H1 (cell line): ENCODE measurements around the gene PFN3. TPM values are rescaled to one million over a fixed set of nuclear protein-coding genes. Genes with fewer than 3 reads are reported as not detected.

Source experiments
- CTCF ChIA-PET: fragments of 300-600 bp; sonication (Branson Sonifier 250); formaldehyde crosslinking; loops from one replicate; lab custom pipeline; 2021; ENCODE audit not compliant: partially characterized antibody; lab: Charles Lee
- POLR2A ChIA-PET: fragments of 300-600 bp; sonication (Branson Sonifier 250); formaldehyde crosslinking; loops from one replicate; lab custom pipeline; 2021; ENCODE audit warnings: inconsistent platforms; ENCODE audit not compliant: partially characterized antibody; lab: Charles Lee
- DNase-seq, 2 experiments: peaks; one replicate each; pipeline versions ENCODE4 v3.0.0 to v3.0.0-alpha.2; 2010 to 2022; ENCODE audit warnings: low spot score in 2 of 2, low read depth in 1 of 2, mixed read lengths in 1 of 2
- FAIRE-seq: peaks from 2 replicates; lab custom pipeline; 2011; peaks lifted over from hg19 to GRCh38; lab: Jason Lieb, UNC
- H2AFZ ChIP-seq: 2 replicates; pipeline ENCODE4 v1.8.1; 2012; ENCODE audit warnings: low read length, inconsistent platforms
- H2AK5ac ChIP-seq: 2 replicates; pipeline ENCODE4 v1.6.1; 2013; ENCODE audit warnings: low read depth, low read length
- H2BK120ac ChIP-seq: replicated peaks from 2 replicates; pipeline ENCODE3; 2013; ENCODE audit warnings: low read depth, low read length, inconsistent platforms
- H2BK12ac ChIP-seq: 2 replicates; pipeline ENCODE4 v1.6.1; 2013; ENCODE audit warnings: low read depth, low read length
- H2BK15ac ChIP-seq: 2 replicates; pipeline ENCODE4 v1.6.1; 2013; ENCODE audit warnings: low read length
- H2BK20ac ChIP-seq: 2 replicates; pipeline ENCODE4 v1.6.1; 2013; ENCODE audit warnings: low read length
- H2BK5ac ChIP-seq: 2 replicates; pipeline ENCODE4 v1.6.1; 2013; ENCODE audit warnings: low read depth, low read length
- H3K14ac ChIP-seq: 2 replicates; pipeline ENCODE4 v1.6.1; 2013; ENCODE audit warnings: inconsistent platforms; ENCODE audit not compliant: insufficient read length
- H3K18ac ChIP-seq: 2 replicates; pipeline ENCODE4 v1.6.1; 2013; ENCODE audit warnings: low read length; ENCODE audit errors: extremely low read depth
- H3K23ac ChIP-seq: 2 replicates; pipeline ENCODE4 v1.6.1; 2013; ENCODE audit warnings: inconsistent platforms; ENCODE audit not compliant: insufficient read length
- H3K23me2 ChIP-seq: 2 replicates; pipeline ENCODE4 v1.6.1; 2013; ENCODE audit warnings: low read depth, low read length
- H3K27ac ChIP-seq: 2 replicates; pipeline ENCODE4 v1.6.1; 2011; ENCODE audit warnings: low read depth, low read length, inconsistent platforms
- H3K27me3 ChIP-seq, 4 experiments: replicated peaks in 1 of 4; 1 replicate in 1 of 4; 2 replicates in 3 of 4; pipeline versions ENCODE4 v1.6.1 to v1.8.1; 2011 to 2013; ENCODE audit warnings: low read length in 3 of 4, mild to moderate bottlenecking in 3 of 4, inconsistent platforms in 2 of 4, mixed read lengths in 2 of 4, moderate library complexity in 1 of 4; ENCODE audit not compliant: control insufficient read depth in 3 of 4, insufficient read depth in 3 of 4; ENCODE audit errors: extremely low read depth in 1 of 4
- H3K36me3 ChIP-seq, 4 experiments: 2 replicates each; pipeline versions ENCODE4 v1.6.1 to v1.8.1; 2011 to 2013; ENCODE audit warnings: mild to moderate bottlenecking in 4 of 4, low read length in 3 of 4, moderate library complexity in 2 of 4, control low read depth in 1 of 4, inconsistent platforms in 1 of 4; ENCODE audit not compliant: insufficient read depth in 4 of 4, control insufficient read depth in 2 of 4
- H3K4ac ChIP-seq: replicated peaks from 2 replicates; pipeline ENCODE3; 2013; ENCODE audit warnings: low read length, low read depth, mixed read lengths, inconsistent platforms; ENCODE audit not compliant: insufficient read length
- H3K4me1 ChIP-seq, 4 experiments: replicated peaks in 1 of 4; 1 replicate in 1 of 4; 2 replicates in 3 of 4; pipeline versions ENCODE4 v1.6.1 to v1.8.1; 2011 to 2013; ENCODE audit warnings: low read length in 3 of 4, inconsistent platforms in 2 of 4, mixed read lengths in 1 of 4; ENCODE audit not compliant: insufficient read depth in 4 of 4, control insufficient read depth in 3 of 4
- H3K4me2 ChIP-seq, 2 experiments: 2 replicates each; pipeline versions ENCODE4 v1.6.1 to v1.8.1; 2011 to 2013; ENCODE audit warnings: low read depth in 2 of 2, low read length in 2 of 2, control low read depth in 1 of 2, inconsistent platforms in 1 of 2, mild to moderate bottlenecking in 1 of 2; ENCODE audit not compliant: insufficient read depth in 1 of 2
- H3K4me3 ChIP-seq, 4 experiments: fragments of 200-600, 300-600 bp in 1 of 4; sonication (generic), shearing (Covaris generic), sonication (Bioruptor Twin) in 1 of 4; 2 replicates each; pipeline versions ENCODE4 v1.5.1 to v1.8.1; 2011 to 2016; ENCODE audit warnings: low read length in 4 of 4, low read depth in 3 of 4, control low read depth in 2 of 4, inconsistent platforms in 2 of 4, mild to moderate bottlenecking in 2 of 4, mixed read lengths in 1 of 4, moderate library complexity in 1 of 4; ENCODE audit not compliant: insufficient read depth in 2 of 4; ENCODE audit errors: extremely low read depth in 1 of 4
- H3K56ac ChIP-seq: replicated peaks from 2 replicates; pipeline ENCODE3; 2013; ENCODE audit warnings: low read depth, mild to moderate bottlenecking, mixed read lengths, low read length, inconsistent platforms; ENCODE audit not compliant: insufficient read length
- H3K79me1 ChIP-seq: 2 replicates; pipeline ENCODE4 v1.6.1; 2013; ENCODE audit warnings: low read depth, low read length, control low read depth
- H3K79me2 ChIP-seq, 2 experiments: 2 replicates each; pipeline versions ENCODE4 v1.6.1 to v1.8.1; 2012 to 2013; ENCODE audit warnings: low read length in 2 of 2, mild to moderate bottlenecking in 2 of 2, inconsistent platforms in 1 of 2; ENCODE audit not compliant: insufficient read depth in 2 of 2, control insufficient read depth in 1 of 2
- H3K9ac ChIP-seq, 4 experiments: replicated peaks in 1 of 4; 1 replicate in 1 of 4; 2 replicates in 3 of 4; pipeline versions ENCODE4 v1.6.1 to v1.8.1; 2011 to 2013; ENCODE audit warnings: low read depth in 3 of 4, low read length in 3 of 4, control low read depth in 2 of 4, mild to moderate bottlenecking in 2 of 4, moderate library complexity in 2 of 4, inconsistent platforms in 1 of 4; ENCODE audit errors: extremely low read depth in 1 of 4
- H3K9me3 ChIP-seq, 2 experiments: 2 replicates each; pipeline versions ENCODE4 v1.6.1 to v1.8.1; 2012 to 2013; ENCODE audit warnings: mild to moderate bottlenecking in 2 of 2, moderate library complexity in 2 of 2, control low read depth in 1 of 2, inconsistent platforms in 1 of 2, low read depth in 1 of 2, low read length in 1 of 2, mixed read lengths in 1 of 2; ENCODE audit not compliant: insufficient read depth in 2 of 2
- H4K20me1 ChIP-seq, 2 experiments: replicated peaks in 1 of 2; 2 replicates each; pipeline versions ENCODE3 to v1.8.1; 2011 to 2013; ENCODE audit warnings: inconsistent platforms in 2 of 2, low read length in 2 of 2, mild to moderate bottlenecking in 1 of 2; ENCODE audit not compliant: insufficient read depth in 2 of 2, control insufficient read depth in 1 of 2
- H4K5ac ChIP-seq: 2 replicates; pipeline ENCODE4 v1.6.1; 2013; ENCODE audit warnings: low read length, low read depth, mixed read lengths, inconsistent platforms; ENCODE audit not compliant: insufficient read length
- H4K8ac ChIP-seq: 2 replicates; pipeline ENCODE4 v1.8.0; 2013; ENCODE audit warnings: mild to moderate bottlenecking, moderate library complexity, low read length, inconsistent platforms; ENCODE audit not compliant: insufficient read depth; ENCODE audit errors: extremely low read depth
- H4K91ac ChIP-seq: replicated peaks from 2 replicates; pipeline ENCODE3; 2013; ENCODE audit warnings: low read length, mixed read lengths, inconsistent platforms; ENCODE audit not compliant: insufficient read length
- JUN ChIP-seq: IDR thresholded peaks from 2 replicates; pipeline ENCODE4 v1.6.1; 2011; ENCODE audit warnings: low read depth, mild to moderate bottlenecking, improper control_type of control experiment, low read length
- NRF1 ChIP-seq: IDR thresholded peaks from 2 replicates; pipeline ENCODE4 v1.6.1; 2011; ENCODE audit warnings: mild to moderate bottlenecking, low read depth, low read length, improper control_type of control experiment
- PHF8 ChIP-seq: fragments of 200-600 bp; sonication (generic); conservative IDR thresholded peaks from 2 replicates; pipeline ENCODE4 v1.7.1; 2012; ENCODE audit warnings: low read depth, mild to moderate bottlenecking, inconsistent platforms, low read length, moderate library complexity
- RAD21 ChIP-seq, 2 experiments: IDR thresholded peaks in 1 of 2; conservative IDR thresholded peaks in 1 of 2; 2 replicates each; pipeline ENCODE4 v1.6.1; 2011; ENCODE audit warnings: low read depth in 2 of 2, low read length in 2 of 2, improper control_type of control experiment in 1 of 2, inconsistent platforms in 1 of 2, mild to moderate bottlenecking in 1 of 2, moderate library complexity in 1 of 2
- SIX5 ChIP-seq: IDR thresholded peaks from 2 replicates; pipeline ENCODE4 v1.6.1; 2011; ENCODE audit warnings: mild to moderate bottlenecking, low read depth, low read length
- TEAD4 ChIP-seq: IDR thresholded peaks from 2 replicates; pipeline ENCODE4 v1.6.1; 2012; ENCODE audit warnings: low read depth, low read length, inconsistent platforms, mixed read lengths
- WGBS, 2 experiments: shearing (Covaris generic) in 1 of 2; methylation state at CpG; one replicate each; pipeline versions ENCODE4 v1.1.6 to v1.1.7; 2013 to 2015; ENCODE audit warnings: low lambda C conversion rate in 2 of 2, mixed read lengths in 2 of 2, inconsistent platforms in 1 of 2, low coverage in 1 of 2, missing lambda C conversion rate in 1 of 2; ENCODE audit not compliant: insufficient replicate concordance in 2 of 2, insufficient coverage in 1 of 2, insufficient read length in 1 of 2; ENCODE audit errors: extremely low coverage in 1 of 2, missing lambda C conversion rate in 1 of 2; 5-methylcytosine and 5-hydroxymethylcytosine counted together
- polyA plus RNA-seq, 7 experiments: library from polyadenylated mRNA; depleted of rRNA in 3 of 7; stranded (reverse) in 5 of 7; unstranded in 2 of 7; fragments of >200 nt in 5 of 7; fragments of 200-250 nt in 2 of 7; gene quantifications; 1 replicate in 5 of 7; 2 replicates in 1 of 7; 4 replicates in 1 of 7; pipeline versions ENCODE4 v1.2.1 to v1.2.3, GENCODE V29; 2011 to 2013; ENCODE audit warnings: missing spikeins in 2 of 7, mixed read lengths in 2 of 7
- total RNA-seq: library from RNA; stranded (reverse); fragmentation: NEBNext Ultra II Directional; extraction: Animal tissue kit (Norgen Biotek cat#: 25700); gene quantifications from 2 replicates; pipeline ENCODE4 v1.2.1, GENCODE V29; 2021
- TF ChIP-seq, protein P1 (sequence below): IDR thresholded peaks from 2 replicates; pipeline ENCODE4 v1.6.1; 2012; ENCODE audit warnings: inconsistent platforms
- TF ChIP-seq, protein P2 (sequence below), 3 experiments: IDR thresholded peaks; 1 replicate in 2 of 3; 2 replicates in 1 of 3; pipeline versions ENCODE4 v1.5.1 to v1.6.1; 2011; ENCODE audit warnings: low read length in 3 of 3, mild to moderate bottlenecking in 3 of 3, inconsistent platforms in 2 of 3, low read depth in 1 of 3, moderate library complexity in 1 of 3; ENCODE audit not compliant: insufficient read depth in 1 of 3; ENCODE audit errors: control extremely low read depth in 1 of 3

PFN3 gene
- total and polyA plus RNA-seq, 2 of the 8 experiments (the other 6 are each of a cell fraction or from before 2014, with no cell fraction given): not detected

DNA sequence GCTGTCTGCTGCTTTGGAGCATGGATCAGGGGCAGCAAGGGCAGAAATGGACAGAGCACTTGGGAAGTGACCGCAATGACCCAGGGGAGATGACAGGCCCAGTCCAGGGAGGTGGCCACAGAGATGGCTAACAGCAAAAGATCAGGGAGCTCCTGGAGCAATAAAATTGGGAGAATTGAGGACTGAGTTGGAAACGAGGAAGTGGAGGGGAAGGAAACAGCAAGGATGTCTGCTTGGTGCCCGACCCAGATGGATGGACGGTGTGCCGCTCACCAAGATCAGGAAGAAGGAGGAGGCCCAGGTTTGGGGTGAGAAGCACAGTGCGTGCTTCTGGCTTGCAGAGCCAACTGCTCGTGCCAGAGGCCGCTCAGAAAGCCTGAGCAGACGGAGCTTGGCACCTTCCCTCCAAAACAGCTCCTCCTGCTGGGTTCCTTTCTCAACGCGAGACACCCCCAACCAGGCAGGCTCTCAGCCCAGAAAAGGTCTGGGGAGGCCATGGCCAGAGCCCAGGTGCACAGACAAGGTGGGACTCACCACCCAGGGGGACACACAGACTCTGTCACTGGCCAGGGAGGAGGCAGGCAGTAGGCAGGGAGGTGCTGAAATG is 17.9 kb downstream of the PFN3 start:
- Histone ChIP-seq H4K5ac (no peak overlapping the region), H3K56ac (no peak overlapping the region), H3K14ac (no peak overlapping the region), H3K27ac (no peak overlapping the region), H2AFZ (no peak overlapping the region), H4K91ac (no peak overlapping the region), H3K36me3 (no peaks in the 10 kb centered on the region), H3K9ac (peak overlapping the region in 1 of 4 experiments; percentile 20; a peak in 1 of 7 replicates), H3K79me2 (no peaks in the 10 kb centered on the region), H3K18ac (peak overlapping the region; percentile 32; the same call in 1 of the 2 replicates), H2BK20ac (no peak overlapping the region), H3K23ac (no peak overlapping the region), H3K4ac (peak overlapping the region; percentile 6), H4K20me1 (no peaks in the 10 kb centered on the region), H3K4me2 (no peak overlapping the region), H3K4me3 (no peak overlapping the region), H3K79me1 (no peaks in the 10 kb centered on the region), H2BK5ac (no peak overlapping the region), H2BK12ac (no peak overlapping the region; the same call in 1 of the 2 replicates), H3K23me2 (no peaks in the 10 kb centered on the region), H2AK5ac (no peak overlapping the region), H3K4me1 (peaks cover 0 to 12% (median 2%) of the 10 kb centered on the region in 4 experiments; a peak in 4 of 7 replicates), H2BK15ac (peak overlapping the region; percentile 12; the same call in 1 of the 2 replicates), H2BK120ac (no peak overlapping the region), H3K9me3 (no peaks in the 10 kb centered on the region), H4K8ac (peak overlapping the region; percentile 71; the same call in 1 of the 2 replicates), H3K27me3 (peaks cover 0 to 2% (median under 1%) of the 10 kb centered on the region in 4 experiments; a peak in 3 of 7 replicates)
- POLR2A ChIA-PET: interaction anchor here (0.9 to 6.0 kb wide), 13 partner anchors 8 to 81 kb away, joined by 3 to 49 read pairs (median 4); partner anchors contain the start of genes GRK6, LMAN2 and PRR7
- peak in 1 of 2 experiments; percentile 64 for DNase-seq
- no peak for FAIRE-seq
- CTCF ChIA-PET: interaction anchor here (0.7 to 18.7 kb wide), 14 partner anchors 9 to 98 kb away, joined by 3 to 430 read pairs (median 6); partner anchors contain the start of gene PRR7
- 68% methylated on average over 11 of the region's 11 CpGs; no CpG with 5 or more reads in 1 of the 2 experiments for WGBS, 2 experiments
- TF ChIP-seq, protein P1, sequence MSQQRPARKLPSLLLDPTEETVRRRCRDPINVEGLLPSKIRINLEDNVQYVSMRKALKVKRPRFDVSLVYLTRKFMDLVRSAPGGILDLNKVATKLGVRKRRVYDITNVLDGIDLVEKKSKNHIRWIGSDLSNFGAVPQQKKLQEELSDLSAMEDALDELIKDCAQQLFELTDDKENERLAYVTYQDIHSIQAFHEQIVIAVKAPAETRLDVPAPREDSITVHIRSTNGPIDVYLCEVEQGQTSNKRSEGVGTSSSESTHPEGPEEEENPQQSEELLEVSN: peak; percentile 92
- TF ChIP-seq, protein P2, sequence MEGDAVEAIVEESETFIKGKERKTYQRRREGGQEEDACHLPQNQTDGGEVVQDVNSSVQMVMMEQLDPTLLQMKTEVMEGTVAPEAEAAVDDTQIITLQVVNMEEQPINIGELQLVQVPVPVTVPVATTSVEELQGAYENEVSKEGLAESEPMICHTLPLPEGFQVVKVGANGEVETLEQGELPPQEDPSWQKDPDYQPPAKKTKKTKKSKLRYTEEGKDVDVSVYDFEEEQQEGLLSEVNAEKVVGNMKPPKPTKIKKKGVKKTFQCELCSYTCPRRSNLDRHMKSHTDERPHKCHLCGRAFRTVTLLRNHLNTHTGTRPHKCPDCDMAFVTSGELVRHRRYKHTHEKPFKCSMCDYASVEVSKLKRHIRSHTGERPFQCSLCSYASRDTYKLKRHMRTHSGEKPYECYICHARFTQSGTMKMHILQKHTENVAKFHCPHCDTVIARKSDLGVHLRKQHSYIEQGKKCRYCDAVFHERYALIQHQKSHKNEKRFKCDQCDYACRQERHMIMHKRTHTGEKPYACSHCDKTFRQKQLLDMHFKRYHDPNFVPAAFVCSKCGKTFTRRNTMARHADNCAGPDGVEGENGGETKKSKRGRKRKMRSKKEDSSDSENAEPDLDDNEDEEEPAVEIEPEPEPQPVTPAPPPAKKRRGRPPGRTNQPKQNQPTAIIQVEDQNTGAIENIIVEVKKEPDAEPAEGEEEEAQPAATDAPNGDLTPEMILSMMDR (IDR thresholded peaks at IDR 0.05; ENCODE audit: control extremely low read depth in 1 of 3, insufficient read depth in 1 of 3, low read depth in 1 of 3, low read length in 3 of 3): peak in 2 of 3 experiments; percentile 37 to 59; a peak in 3 of 4 replicates
- TF ChIP-seq NRF1: no peak
- TF ChIP-seq SIX5: no peak
- peak; percentile 22 to 41; a peak in 2 of 4 replicates for TF ChIP-seq RAD21 (IDR thresholded peaks at IDR 0.05 in 1 of 2, conservative IDR thresholded peaks at IDR 0.05 in 1 of 2; ENCODE audit: low read depth in 2 of 2, low read length in 2 of 2)
- TF ChIP-seq TEAD4: no peak
- no peak for TF ChIP-seq JUN
- TF ChIP-seq PHF8: no peak
